Trophoblast cell (in vitro differentiated cells and primary cell): Measurements from ENCODE around the gene TMCO6.
"Not testable (repeated sequence)": the region's sequence is repeated elsewhere in the genome, so short reads cannot be mapped to it uniquely, and the experiment has no call there.

Source experiments
- DNase-seq, 2 donors: peaks; one replicate each; pipeline ENCODE4 v3.0.0-alpha.2; 2016
- H2AFZ ChIP-seq: 2 replicates; pipeline ENCODE4 v1.6.1; 2013; ENCODE audit warnings: low read length, moderate library complexity, mild to moderate bottlenecking; ENCODE audit not compliant: insufficient read depth, poor library complexity
- H2AK5ac ChIP-seq: 2 replicates; pipeline ENCODE4 v1.6.1; 2013; ENCODE audit warnings: mild to moderate bottlenecking, low read length
- H2BK120ac ChIP-seq: 2 replicates; pipeline ENCODE4 v1.6.1; 2013; ENCODE audit warnings: low read length, mild to moderate bottlenecking, moderate library complexity; ENCODE audit not compliant: insufficient read depth, poor library complexity
- H2BK12ac ChIP-seq: 2 replicates; pipeline ENCODE4 v1.6.1; 2013; ENCODE audit warnings: mild to moderate bottlenecking, low read length, moderate library complexity
- H2BK5ac ChIP-seq: 2 replicates; pipeline ENCODE4 v1.6.1; 2013; ENCODE audit warnings: low read length, low read depth, moderate library complexity, mild to moderate bottlenecking; ENCODE audit not compliant: poor library complexity
- H3K14ac ChIP-seq: 2 replicates; pipeline ENCODE4 v1.6.1; 2013; ENCODE audit warnings: mild to moderate bottlenecking, low read length
- H3K18ac ChIP-seq: 2 replicates; pipeline ENCODE4 v1.6.1; 2013; ENCODE audit warnings: mild to moderate bottlenecking, low read length
- H3K23ac ChIP-seq: 2 replicates; pipeline ENCODE4 v1.6.1; 2013; ENCODE audit warnings: low read length
- H3K27ac ChIP-seq: 2 replicates; pipeline ENCODE4 v1.5.1; 2013; ENCODE audit warnings: low read depth, mild to moderate bottlenecking, inconsistent platforms, low read length, moderate library complexity
- H3K27me3 ChIP-seq: 2 replicates; pipeline ENCODE4 v1.6.1; 2013; ENCODE audit warnings: inconsistent platforms, mild to moderate bottlenecking, low read length, moderate library complexity; ENCODE audit not compliant: insufficient read depth
- H3K36me3 ChIP-seq, 2 experiments: 1 replicate in 1 of 2; 2 replicates in 1 of 2; pipeline ENCODE4 v1.6.1; 2013; ENCODE audit warnings: low read length in 2 of 2, mild to moderate bottlenecking in 2 of 2, moderate library complexity in 1 of 2; ENCODE audit not compliant: insufficient read depth in 2 of 2, control insufficient read depth in 1 of 2
- H3K4ac ChIP-seq: 2 replicates; pipeline ENCODE4 v1.6.1; 2013; ENCODE audit warnings: low read depth, mild to moderate bottlenecking, low read length, moderate library complexity
- H3K4me1 ChIP-seq, 2 experiments: 1 replicate in 1 of 2; 2 replicates in 1 of 2; pipeline ENCODE4 v1.6.1; 2013; ENCODE audit warnings: low read length in 2 of 2, mild to moderate bottlenecking in 2 of 2, moderate library complexity in 1 of 2; ENCODE audit not compliant: insufficient read depth in 2 of 2, control insufficient read depth in 1 of 2
- H3K4me2 ChIP-seq: 2 replicates; pipeline ENCODE4 v1.6.1; 2013; ENCODE audit warnings: inconsistent platforms, mild to moderate bottlenecking, low read length, moderate library complexity
- H3K4me3 ChIP-seq: 2 replicates; pipeline ENCODE4 v1.5.1; 2013; ENCODE audit warnings: mild to moderate bottlenecking, low read depth, low read length, inconsistent platforms
- H3K79me1 ChIP-seq: one replicate; pipeline ENCODE4 v1.6.1; 2013; ENCODE audit warnings: low read length
- H3K79me2 ChIP-seq: 2 replicates; pipeline ENCODE4 v1.6.1; 2013; ENCODE audit warnings: low read length, mild to moderate bottlenecking; ENCODE audit not compliant: control insufficient read depth, insufficient read depth, poor library complexity
- H3K9ac ChIP-seq: 2 replicates; pipeline ENCODE4 v1.6.1; 2013; ENCODE audit warnings: mild to moderate bottlenecking, low read length
- H3K9me3 ChIP-seq: 2 replicates; pipeline ENCODE4 v1.6.1; 2013; ENCODE audit warnings: low read depth, mild to moderate bottlenecking, control low read depth, inconsistent platforms, low read length; ENCODE audit not compliant: insufficient read depth
- H4K12ac ChIP-seq: 2 replicates; pipeline ENCODE4 v1.6.1; 2013; ENCODE audit warnings: low read depth, mild to moderate bottlenecking, low read length, moderate library complexity
- H4K8ac ChIP-seq: 2 replicates; pipeline ENCODE4 v1.6.1; 2013; ENCODE audit warnings: low read depth, mild to moderate bottlenecking, low read length, moderate library complexity
- H4K91ac ChIP-seq: one replicate; pipeline ENCODE4 v1.6.1; 2013; ENCODE audit warnings: low read depth, mild to moderate bottlenecking, low read length, moderate library complexity
- WGBS: extraction: QIAGEN DNeasy Blood & Tissue Kit; methylation state at CpG from one replicate; pipeline ENCODE4 v1.1.7; 2013; ENCODE audit warnings: missing lambda C conversion rate; ENCODE audit not compliant: insufficient read length, insufficient coverage; ENCODE audit errors: extremely low coverage; 5-methylcytosine and 5-hydroxymethylcytosine counted together

TMCO6 gene

GRCh38 chr5:140622301-140622700 lies 16.9 kb upstream of the TMCO6 start:
- Histone ChIP-seq H4K91ac (no peak overlapping the region), H3K27me3 (no peaks in the 10 kb centered on the region), H2BK12ac (no peak overlapping the region), H3K79me2 (no peaks in the 10 kb centered on the region), H3K9ac (no peak overlapping the region), H3K4me1 (no peaks in the 10 kb centered on the region), H3K79me1 (no peaks in the 10 kb centered on the region), H3K36me3 (no peaks in the 10 kb centered on the region), H3K14ac (no peak overlapping the region), H2AK5ac (no peak overlapping the region), H3K27ac (no peak overlapping the region), H2AFZ (no peak overlapping the region), H2BK5ac (no peak overlapping the region), H3K4me2 (no peak overlapping the region), H4K8ac (no peak overlapping the region), H3K9me3 (peaks cover 5% of the 10 kb centered on the region), H2BK120ac (no peak overlapping the region), H3K4ac (no peak overlapping the region), H3K4me3 (no peak overlapping the region), H3K18ac (no peak overlapping the region), H4K12ac (no peak overlapping the region), H3K23ac (no peak overlapping the region)
- DNase-seq: no peak
- WGBS: no CpG with 5 or more reads among the region's 3 CpGs

GRCh38 chr5:140623061-140623460 lies 16.2 kb upstream of the TMCO6 start:
- not testable (repeated sequence) for H3K79me2 ChIP-seq, H3K9ac ChIP-seq, H3K79me1 ChIP-seq, H3K9me3 ChIP-seq, DNase-seq, H3K27me3 ChIP-seq, H2BK5ac ChIP-seq, H3K4ac ChIP-seq, H3K4me2 ChIP-seq, H3K4me1 ChIP-seq, H2AK5ac ChIP-seq, H3K23ac ChIP-seq, H3K14ac ChIP-seq, H2BK12ac ChIP-seq, H3K27ac ChIP-seq, H2AFZ ChIP-seq, H3K36me3 ChIP-seq, H4K8ac ChIP-seq, H3K4me3 ChIP-seq, H4K12ac ChIP-seq, H2BK120ac ChIP-seq, H3K18ac ChIP-seq, H4K91ac ChIP-seq

GRCh38 chr5:140624886-140625285 lies 14.4 kb upstream of the TMCO6 start:
- not testable (repeated sequence) for H2BK12ac ChIP-seq, H2AK5ac ChIP-seq, H2AFZ ChIP-seq, DNase-seq, H3K18ac ChIP-seq, H3K4me1 ChIP-seq, H4K12ac ChIP-seq, H3K4me2 ChIP-seq, H4K91ac ChIP-seq, H3K23ac ChIP-seq, H2BK5ac ChIP-seq, H3K79me2 ChIP-seq, H3K14ac ChIP-seq, H3K79me1 ChIP-seq, H2BK120ac ChIP-seq, H3K4me3 ChIP-seq, H3K9me3 ChIP-seq, H3K9ac ChIP-seq, H3K27me3 ChIP-seq, H3K27ac ChIP-seq, H4K8ac ChIP-seq, H3K36me3 ChIP-seq, H3K4ac ChIP-seq
- WGBS: no CpG with 5 or more reads among the region's 10 CpGs

- no CpG with 5 or more reads among the region's 6 CpGs for whole genome bisulfite sequencing
Observed at GRCh38 chr5:140627972-140628371, 11.3 kb upstream of the TMCO6 start.

More at GRCh38 chr5:140627972-140628371, 11.3 kb upstream of the TMCO6 start:
- Histone ChIP-seq H2BK120ac (no peak overlapping the region), H3K4me1 (no peaks in the 10 kb centered on the region), H3K36me3 (peaks cover 0 to 2% of the 10 kb centered on the region in 2 experiments), H3K14ac (no peak overlapping the region), H3K18ac (no peak overlapping the region), H3K9ac (no peak overlapping the region), H3K27me3 (no peaks in the 10 kb centered on the region), H4K91ac (no peak overlapping the region), H3K23ac (no peak overlapping the region), H3K4me2 (no peak overlapping the region), H4K12ac (no peak overlapping the region), H3K27ac (no peak overlapping the region), H3K4me3 (no peak overlapping the region), H2AK5ac (no peak overlapping the region), H3K79me2 (no peaks in the 10 kb centered on the region), H3K79me1 (no peaks in the 10 kb centered on the region), H3K9me3 (peaks cover 23% of the 10 kb centered on the region), H4K8ac (no peak overlapping the region), H2BK12ac (no peak overlapping the region), H3K4ac (no peak overlapping the region), H2AFZ (no peak overlapping the region), H2BK5ac (no peak overlapping the region)
- DNase-seq: no peak
